Keratinocyte (primary cell): Measurements from ENCODE around the gene CASP6. TPM values are rescaled to one million over a fixed set of nuclear protein-coding genes. Genes with fewer than 3 reads are reported as not detected.

Experiments used
- DNase-seq: peaks from one replicate; pipeline ENCODE4 v3.0.0-alpha.2; 2011; ENCODE audit warnings: low read depth, missing footprints, low spot score
- FAIRE-seq: peaks from 2 replicates; lab custom pipeline; 2011; peaks lifted over from hg19 to GRCh38; lab: Jason Lieb, UNC
- H2AFZ ChIP-seq: 2 replicates; pipeline ENCODE4 v1.6.0; 2012; ENCODE audit warnings: low read length, control low read depth, inconsistent platforms; ENCODE audit not compliant: control insufficient read depth
- H3K27ac ChIP-seq: 2 replicates; pipeline ENCODE4 v1.5.1; 2011; ENCODE audit warnings: low read length; ENCODE audit not compliant: control insufficient read depth, insufficient read depth
- H3K27me3 ChIP-seq: 3 replicates; pipeline ENCODE4 v1.6.0; 2011; ENCODE audit warnings: low read length; ENCODE audit not compliant: control insufficient read depth, insufficient read depth; ENCODE audit errors: extremely low read depth
- H3K36me3 ChIP-seq, 2 experiments: 2 replicates in 1 of 2; 3 replicates in 1 of 2; pipeline ENCODE4 v1.5.1; 2011; ENCODE audit warnings: low read length in 2 of 2, mild to moderate bottlenecking in 1 of 2; ENCODE audit not compliant: control insufficient read depth in 2 of 2, insufficient read depth in 2 of 2; ENCODE audit errors: extremely low read depth in 1 of 2
- H3K4me1 ChIP-seq: 3 replicates; pipeline ENCODE4 v1.5.1; 2011; ENCODE audit warnings: low read length; ENCODE audit not compliant: control insufficient read depth, insufficient read depth; ENCODE audit errors: extremely low read depth
- H3K4me2 ChIP-seq: 3 replicates; pipeline ENCODE4 v1.6.0; 2011; ENCODE audit warnings: low read depth, low read length; ENCODE audit not compliant: control insufficient read depth, insufficient read depth; ENCODE audit errors: extremely low read depth
- H3K4me3 ChIP-seq, 3 experiments: fragments of 200-600 bp in 1 of 3; sonication (generic) in 1 of 3; 2 replicates in 2 of 3; 3 replicates in 1 of 3; pipeline ENCODE4 v1.5.1; 2011 to 2016; ENCODE audit warnings: low read length in 3 of 3, mild to moderate bottlenecking in 3 of 3, control low read depth in 2 of 3, inconsistent platforms in 1 of 3, low read depth in 1 of 3, mixed read lengths in 1 of 3, mixed run types in 1 of 3, moderate library complexity in 1 of 3; ENCODE audit not compliant: control insufficient read depth in 2 of 3, insufficient read depth in 2 of 3; ENCODE audit errors: extremely low read depth in 1 of 3
- H3K79me2 ChIP-seq: 2 replicates; pipeline ENCODE4 v1.6.0; 2012; ENCODE audit warnings: low read length; ENCODE audit not compliant: control insufficient read depth, insufficient read depth
- H3K9ac ChIP-seq: 3 replicates; pipeline ENCODE4 v1.6.0; 2011; ENCODE audit warnings: low read length; ENCODE audit not compliant: control insufficient read depth, insufficient read depth; ENCODE audit errors: extremely low read depth
- H3K9me1 ChIP-seq: 3 replicates; pipeline ENCODE4 v1.6.0; 2011; ENCODE audit warnings: low read length; ENCODE audit not compliant: control insufficient read depth, insufficient read depth; ENCODE audit errors: extremely low read depth
- H3K9me3 ChIP-seq: 2 replicates; pipeline ENCODE4 v1.5.1; 2012; ENCODE audit warnings: low read depth, low read length; ENCODE audit not compliant: control insufficient read depth
- H4K20me1 ChIP-seq: 3 replicates; pipeline ENCODE4 v1.6.0; 2011; ENCODE audit warnings: low read length; ENCODE audit not compliant: control insufficient read depth, insufficient read depth; ENCODE audit errors: extremely low read depth
- EZH2 ChIP-seq: IDR thresholded peaks from one replicate; pipeline ENCODE4 v1.6.1; 2012; ENCODE audit warnings: inconsistent platforms, mild to moderate bottlenecking, low read length, moderate library complexity
- dilution Hi-C: fragments of 300-500 bp; cut with MboI; formaldehyde crosslinking; loops from one replicate; pipeline ENCODE4 v1.7.0; 2020; ENCODE audit warnings: low sequenced_read_pairs; ENCODE audit not compliant: extremely low pct_ligation_motif_present
- polyA plus RNA-seq, 5 experiments: library from polyadenylated mRNA; depleted of rRNA in 3 of 5; stranded (reverse) in 3 of 5; stranded (forward) in 1 of 5; unstranded in 1 of 5; fragments of >200 nt; gene quantifications; 1 replicate in 1 of 5; 2 replicates in 3 of 5; 3 replicates in 1 of 5; pipeline versions ENCODE4 v1.2.1 to v1.2.3, GENCODE V29; 2011 to 2012; ENCODE audit warnings: missing spikeins in 2 of 5, low read depth in 1 of 5, low replicate concordance in 1 of 5
- TF ChIP-seq, protein P1 (sequence below), 3 experiments: IDR thresholded peaks in 1 of 3; conservative IDR thresholded peaks in 1 of 3; optimal IDR thresholded peaks in 1 of 3; 2 replicates in 2 of 3; 3 replicates in 1 of 3; pipeline versions ENCODE3 to v1.5.1; 2011; ENCODE audit warnings: low read length in 3 of 3, mild to moderate bottlenecking in 3 of 3, moderate library complexity in 2 of 3, control low read depth in 1 of 3, inconsistent platforms in 1 of 3; ENCODE audit not compliant: insufficient read depth in 2 of 3; ENCODE audit errors: extremely low read depth in 1 of 3

The CASP6 gene
- polyA plus RNA-seq, 1 donor (not counting 4 experiments of a cell fraction or from before 2014, with no cell fraction given), result 52.0 TPM

GRCh38 chr4:109649872-109650271 lies 53.4 kb downstream of the CASP6 start:
- dilution Hi-C loops, result no loop called here
- no peak for FAIRE-seq

GRCh38 chr4:109648997-109649575 lies 54.2 kb downstream of the CASP6 start:
- no peak overlapping the region for H2AFZ ChIP-seq
- no peaks in the 10 kb centered on the region for H3K27me3 ChIP-seq
- H3K27ac ChIP-seq, result no peak overlapping the region
- H4K20me1 ChIP-seq, result no peaks in the 10 kb centered on the region
- TF ChIP-seq EZH2, result no peak
- TF ChIP-seq, protein P1, sequence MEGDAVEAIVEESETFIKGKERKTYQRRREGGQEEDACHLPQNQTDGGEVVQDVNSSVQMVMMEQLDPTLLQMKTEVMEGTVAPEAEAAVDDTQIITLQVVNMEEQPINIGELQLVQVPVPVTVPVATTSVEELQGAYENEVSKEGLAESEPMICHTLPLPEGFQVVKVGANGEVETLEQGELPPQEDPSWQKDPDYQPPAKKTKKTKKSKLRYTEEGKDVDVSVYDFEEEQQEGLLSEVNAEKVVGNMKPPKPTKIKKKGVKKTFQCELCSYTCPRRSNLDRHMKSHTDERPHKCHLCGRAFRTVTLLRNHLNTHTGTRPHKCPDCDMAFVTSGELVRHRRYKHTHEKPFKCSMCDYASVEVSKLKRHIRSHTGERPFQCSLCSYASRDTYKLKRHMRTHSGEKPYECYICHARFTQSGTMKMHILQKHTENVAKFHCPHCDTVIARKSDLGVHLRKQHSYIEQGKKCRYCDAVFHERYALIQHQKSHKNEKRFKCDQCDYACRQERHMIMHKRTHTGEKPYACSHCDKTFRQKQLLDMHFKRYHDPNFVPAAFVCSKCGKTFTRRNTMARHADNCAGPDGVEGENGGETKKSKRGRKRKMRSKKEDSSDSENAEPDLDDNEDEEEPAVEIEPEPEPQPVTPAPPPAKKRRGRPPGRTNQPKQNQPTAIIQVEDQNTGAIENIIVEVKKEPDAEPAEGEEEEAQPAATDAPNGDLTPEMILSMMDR (optimal IDR thresholded peaks at IDR 0.05 in 1 of 3, IDR thresholded peaks at IDR 0.05 in 1 of 3, conservative IDR thresholded peaks at IDR 0.05 in 1 of 3; ENCODE audit: extremely low read depth in 1 of 3, insufficient read depth in 2 of 3, low read length in 3 of 3), result no peak
- no peaks in the 10 kb centered on the region for H3K36me3 ChIP-seq
- H3K79me2 ChIP-seq, result no peaks in the 10 kb centered on the region
- no peaks in the 10 kb centered on the region for H3K4me1 ChIP-seq
- dilution Hi-C loops, result no loop called here
- no peak overlapping the region for H3K4me2 ChIP-seq
- no peaks in the 10 kb centered on the region for H3K9me1 ChIP-seq
- no peaks in the 10 kb centered on the region for H3K9me3 ChIP-seq
- FAIRE-seq (no peak), DNase-seq (no peak)
- no peak overlapping the region for H3K4me3 ChIP-seq
- no peak overlapping the region for H3K9ac ChIP-seq

More at GRCh38 chr4:109649872-109650271, 53.4 kb downstream of the CASP6 start:
- Histone ChIP-seq H3K4me2 (no peak overlapping the region), H3K27ac (no peak overlapping the region), H3K9ac (no peak overlapping the region), H4K20me1 (no peaks in the 10 kb centered on the region), H3K9me1 (no peaks in the 10 kb centered on the region), H3K27me3 (no peaks in the 10 kb centered on the region), H2AFZ (no peak overlapping the region), H3K4me1 (no peaks in the 10 kb centered on the region), H3K9me3 (no peaks in the 10 kb centered on the region), H3K36me3 (no peaks in the 10 kb centered on the region), H3K4me3 (no peak overlapping the region), H3K79me2 (no peaks in the 10 kb centered on the region)
- no peak for DNase-seq
- no peak for TF ChIP-seq EZH2
- TF ChIP-seq, protein P1 (optimal IDR thresholded peaks at IDR 0.05 in 1 of 3, IDR thresholded peaks at IDR 0.05 in 1 of 3, conservative IDR thresholded peaks at IDR 0.05 in 1 of 3; ENCODE audit: extremely low read depth in 1 of 3, insufficient read depth in 2 of 3, low read length in 3 of 3), result no peak
